ENCODE data around the gene RAP2A.

RAP2A gene

DNA sequence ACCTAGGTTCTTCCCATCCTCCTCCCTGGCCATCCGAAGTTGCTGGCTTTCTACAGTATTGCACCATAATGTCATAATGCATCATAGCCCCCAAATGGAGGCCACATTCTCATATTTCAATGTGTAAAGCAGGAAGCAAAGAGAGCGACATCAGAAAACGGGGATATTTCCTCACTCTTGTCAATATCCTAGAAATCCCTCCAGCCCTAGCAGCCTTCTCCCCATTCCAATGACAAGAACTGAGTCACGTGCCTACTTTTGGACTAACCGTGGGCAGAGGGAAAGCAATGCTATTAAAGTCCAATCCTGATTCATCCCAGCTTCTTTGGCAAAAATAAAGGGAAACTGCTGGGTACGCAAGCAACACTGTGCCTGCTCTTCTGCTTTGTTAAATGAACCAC is 4.3 kb upstream of the RAP2A start:
- TF ChIP-seq, protein P1, sequence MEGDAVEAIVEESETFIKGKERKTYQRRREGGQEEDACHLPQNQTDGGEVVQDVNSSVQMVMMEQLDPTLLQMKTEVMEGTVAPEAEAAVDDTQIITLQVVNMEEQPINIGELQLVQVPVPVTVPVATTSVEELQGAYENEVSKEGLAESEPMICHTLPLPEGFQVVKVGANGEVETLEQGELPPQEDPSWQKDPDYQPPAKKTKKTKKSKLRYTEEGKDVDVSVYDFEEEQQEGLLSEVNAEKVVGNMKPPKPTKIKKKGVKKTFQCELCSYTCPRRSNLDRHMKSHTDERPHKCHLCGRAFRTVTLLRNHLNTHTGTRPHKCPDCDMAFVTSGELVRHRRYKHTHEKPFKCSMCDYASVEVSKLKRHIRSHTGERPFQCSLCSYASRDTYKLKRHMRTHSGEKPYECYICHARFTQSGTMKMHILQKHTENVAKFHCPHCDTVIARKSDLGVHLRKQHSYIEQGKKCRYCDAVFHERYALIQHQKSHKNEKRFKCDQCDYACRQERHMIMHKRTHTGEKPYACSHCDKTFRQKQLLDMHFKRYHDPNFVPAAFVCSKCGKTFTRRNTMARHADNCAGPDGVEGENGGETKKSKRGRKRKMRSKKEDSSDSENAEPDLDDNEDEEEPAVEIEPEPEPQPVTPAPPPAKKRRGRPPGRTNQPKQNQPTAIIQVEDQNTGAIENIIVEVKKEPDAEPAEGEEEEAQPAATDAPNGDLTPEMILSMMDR (IDR thresholded peaks at IDR 0.05; ENCODE audit: low read length, missing control alignments): no peak
- peak; percentile 23 for DNase-seq (ENCODE audit: low read depth)

DNA sequence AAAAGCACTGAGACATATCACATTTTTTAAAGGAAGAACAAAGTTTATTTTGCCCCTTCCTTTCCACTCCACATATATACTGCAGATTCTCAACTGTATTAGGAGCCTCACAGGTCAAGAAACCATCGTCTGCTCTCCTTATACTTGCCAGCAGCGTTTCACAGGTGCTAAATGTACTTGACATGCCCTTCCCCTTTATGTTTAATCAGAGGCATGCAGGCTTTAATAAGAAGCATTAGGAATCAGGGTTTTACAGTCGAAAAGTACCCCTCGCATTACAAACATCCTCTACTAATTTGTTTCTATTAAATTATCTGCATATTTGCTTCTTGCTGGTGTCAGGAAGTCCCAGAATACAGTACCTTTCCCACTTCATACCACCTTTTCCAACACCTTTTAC is 3.7 kb upstream of the RAP2A start:
- H3K4me3 ChIP-seq (replicated peaks; ENCODE audit: low read depth, low read length): no peak overlapping the region
- TF ChIP-seq, protein P1 (IDR thresholded peaks at IDR 0.05; ENCODE audit: low read length, missing control alignments): no peak
- no peak for DNase-seq (ENCODE audit: low read depth)

More for the DNA sequence above, 4.3 kb upstream of the RAP2A start:
- H3K4me3 ChIP-seq (replicated peaks; ENCODE audit: low read depth, low read length): no peak overlapping the region

DNA sequence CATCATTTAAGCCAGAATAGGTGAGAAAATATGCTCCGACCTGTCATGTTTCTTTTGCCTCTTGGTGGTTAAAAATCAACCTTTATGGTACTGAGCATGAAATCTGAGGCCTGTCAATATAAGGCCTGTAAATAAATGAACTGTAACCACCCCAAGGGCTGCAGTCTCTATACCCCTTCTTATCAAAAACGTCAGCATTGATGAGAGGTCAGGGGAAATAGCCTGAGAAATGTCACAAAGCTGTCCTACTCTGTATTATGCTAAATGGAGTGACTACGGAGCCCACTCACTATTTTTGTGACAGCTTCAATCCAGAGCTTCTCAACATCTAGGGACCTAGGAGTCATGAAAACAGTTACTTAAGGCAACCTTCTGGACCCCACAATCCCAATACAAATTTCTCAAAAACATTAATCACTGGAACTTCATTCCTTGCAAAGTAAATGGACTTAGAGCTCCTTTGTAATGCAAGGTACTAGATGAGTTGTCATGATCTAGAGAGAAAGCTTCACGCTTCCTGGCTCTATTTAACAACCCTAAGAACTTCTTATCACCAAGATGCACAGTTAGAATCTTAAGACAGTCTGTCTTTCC is 2.7 kb upstream of the RAP2A start:
- H3K4me3 ChIP-seq (replicated peaks; ENCODE audit: low read depth, low read length): no peak overlapping the region
- no peak for DNase-seq (ENCODE audit: low read depth)
- TF ChIP-seq, protein P1 (IDR thresholded peaks at IDR 0.05; ENCODE audit: low read length, missing control alignments): no peak

DNA sequence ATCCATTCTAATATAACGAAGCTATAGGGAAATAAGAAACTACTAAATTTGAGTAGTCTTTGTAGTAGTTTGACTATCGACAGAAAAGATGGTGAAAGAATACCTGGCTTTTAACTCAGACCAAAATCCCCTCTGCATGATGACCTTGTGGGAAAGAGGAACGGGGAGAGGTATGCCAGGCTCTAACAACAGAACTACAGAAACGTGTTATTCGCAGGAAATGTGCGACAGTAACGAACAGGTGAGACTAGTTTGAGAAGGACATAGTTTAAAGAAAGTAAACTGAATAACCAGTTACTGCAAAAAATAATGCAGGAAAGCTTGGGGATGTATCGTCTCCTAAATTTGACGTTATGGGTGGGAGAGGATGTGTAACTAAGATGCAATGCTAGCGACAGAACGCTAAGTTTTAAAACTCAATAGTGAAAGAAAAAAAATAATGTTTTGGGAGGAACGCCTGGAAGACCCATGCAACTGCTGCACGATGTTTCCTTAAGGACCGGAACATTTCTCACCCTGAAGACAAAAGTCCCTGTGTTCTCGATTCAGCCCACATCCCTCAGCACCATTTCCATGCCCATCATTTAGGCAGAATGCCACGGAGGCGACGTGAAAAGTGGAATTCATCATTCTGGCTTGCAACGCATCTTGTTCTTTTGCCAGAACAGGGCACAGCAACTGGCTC is 1.6 kb upstream of the RAP2A start:
- TF ChIP-seq, protein P1 (IDR thresholded peaks at IDR 0.05; ENCODE audit: low read length, missing control alignments): no peak
- H3K4me3 ChIP-seq (replicated peaks; ENCODE audit: low read depth, low read length): peak overlapping the region; percentile 90
- DNase-seq (ENCODE audit: low read depth): no peak

DNA sequence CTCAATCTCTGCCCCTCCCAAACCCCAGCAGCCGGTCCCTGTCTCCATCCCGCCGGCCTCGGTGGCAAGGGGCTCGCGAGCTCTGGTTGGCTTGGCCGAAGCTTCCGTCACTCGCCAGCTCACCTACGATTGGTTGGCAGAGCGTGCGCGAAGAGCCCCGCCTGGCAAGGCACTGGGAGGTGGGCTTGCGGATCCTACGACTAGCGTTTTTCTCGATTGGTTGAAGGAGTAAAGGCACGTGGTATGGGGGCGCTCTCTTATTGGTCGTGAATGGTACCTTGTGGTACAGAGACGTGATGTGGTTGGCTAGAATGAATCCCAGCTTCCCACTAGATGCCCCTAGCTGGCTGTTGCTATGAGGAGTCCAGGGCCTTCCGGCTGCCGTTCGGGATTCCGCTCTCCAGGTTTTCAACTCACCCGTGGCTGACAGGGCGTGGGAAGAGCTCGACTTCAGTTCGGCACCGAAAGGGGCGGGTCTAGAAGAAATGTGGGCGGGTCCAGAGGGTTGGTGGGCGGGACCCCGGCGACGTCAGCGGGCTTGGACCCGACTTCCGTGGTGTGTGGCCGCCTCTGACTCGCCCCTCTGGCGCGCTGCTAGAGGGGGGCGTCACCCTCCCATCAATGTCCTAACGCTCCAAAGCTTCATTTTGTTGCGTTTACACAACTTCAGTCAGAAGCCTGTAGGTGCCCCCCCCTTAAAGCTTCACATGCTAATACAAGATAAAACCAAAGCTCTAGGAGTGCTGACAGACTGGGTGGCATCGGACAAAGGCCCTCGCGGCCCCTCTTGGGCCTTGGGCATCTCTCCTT is 847 bp upstream of the RAP2A start:
- TF ChIP-seq, protein P1 (IDR thresholded peaks at IDR 0.05; ENCODE audit: low read length, missing control alignments): no peak
- DNase-seq (ENCODE audit: low read depth): peak; percentile 100
- H3K4me3 ChIP-seq (replicated peaks; ENCODE audit: low read depth, low read length): peak overlapping the region; percentile 90

DNA sequence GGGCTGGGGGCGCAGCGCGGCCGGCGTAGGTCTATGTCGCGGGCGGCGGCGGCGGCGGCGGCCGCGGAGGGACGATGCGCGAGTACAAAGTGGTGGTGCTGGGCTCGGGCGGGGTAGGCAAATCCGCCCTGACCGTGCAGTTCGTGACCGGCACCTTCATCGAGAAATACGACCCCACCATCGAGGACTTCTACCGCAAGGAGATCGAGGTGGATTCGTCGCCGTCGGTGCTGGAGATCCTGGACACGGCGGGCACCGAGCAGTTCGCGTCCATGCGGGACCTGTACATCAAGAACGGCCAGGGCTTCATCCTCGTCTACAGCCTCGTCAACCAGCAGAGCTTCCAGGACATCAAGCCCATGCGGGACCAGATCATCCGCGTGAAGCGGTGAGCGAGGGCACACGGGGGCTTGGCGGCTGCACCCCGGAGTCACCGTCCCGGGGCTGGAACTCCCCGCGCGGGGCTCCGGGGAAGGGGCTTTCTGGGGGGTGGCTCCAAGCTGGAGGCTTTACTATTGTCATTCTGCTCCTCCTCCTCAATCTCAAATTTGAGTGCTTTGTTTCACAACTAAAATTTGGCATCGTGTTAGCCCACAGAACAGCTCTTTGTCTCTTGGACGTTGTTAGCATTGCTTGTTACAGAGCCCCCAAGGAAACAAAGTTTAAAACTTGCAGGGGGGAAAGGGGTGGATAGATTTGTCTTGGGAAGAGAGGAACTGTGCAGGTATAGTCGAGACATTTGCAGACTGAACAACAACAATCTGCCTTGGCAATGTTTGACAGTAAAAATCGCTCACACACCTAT is 630 bp downstream of the RAP2A start:
- H3K4me3 ChIP-seq (replicated peaks; ENCODE audit: low read depth, low read length): peak overlapping the region; percentile 77
- peak; percentile 28 for DNase-seq (ENCODE audit: low read depth)
- TF ChIP-seq, protein P1 (IDR thresholded peaks at IDR 0.05; ENCODE audit: low read length, missing control alignments): no peak
